ENCODE data around the gene ATXN3.

DNA sequence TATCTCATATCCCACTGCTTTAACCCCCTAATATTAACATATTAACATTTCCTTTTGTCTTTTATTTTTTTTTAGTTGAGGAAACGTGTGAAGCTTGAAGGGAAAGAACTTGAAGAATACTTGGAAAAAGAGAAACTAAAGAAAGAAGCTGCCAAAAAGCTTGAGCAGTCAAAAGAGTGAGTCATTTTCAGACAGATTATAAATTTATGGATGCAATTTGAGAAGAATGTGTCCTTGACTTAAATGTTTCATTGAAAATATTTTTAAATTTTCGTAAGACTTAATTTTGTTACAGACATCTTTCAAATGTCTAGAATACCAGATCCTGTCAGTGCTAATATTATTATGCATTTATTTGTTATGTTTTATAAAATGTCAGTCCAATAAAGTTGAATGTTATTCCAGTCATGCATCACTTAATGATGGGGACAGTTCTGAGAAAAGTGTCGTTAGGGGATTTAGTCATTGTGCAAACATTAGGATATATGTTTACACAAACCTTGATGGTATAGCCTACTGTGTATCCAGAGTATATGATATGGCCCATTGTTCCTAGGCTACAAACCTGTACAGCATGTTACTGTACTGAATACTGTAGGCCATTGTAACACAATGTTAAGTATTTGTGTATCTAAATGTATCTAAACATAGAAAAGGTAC is 48.0 kb upstream of the ATXN3 start:
- TF ChIP-seq, protein P1, sequence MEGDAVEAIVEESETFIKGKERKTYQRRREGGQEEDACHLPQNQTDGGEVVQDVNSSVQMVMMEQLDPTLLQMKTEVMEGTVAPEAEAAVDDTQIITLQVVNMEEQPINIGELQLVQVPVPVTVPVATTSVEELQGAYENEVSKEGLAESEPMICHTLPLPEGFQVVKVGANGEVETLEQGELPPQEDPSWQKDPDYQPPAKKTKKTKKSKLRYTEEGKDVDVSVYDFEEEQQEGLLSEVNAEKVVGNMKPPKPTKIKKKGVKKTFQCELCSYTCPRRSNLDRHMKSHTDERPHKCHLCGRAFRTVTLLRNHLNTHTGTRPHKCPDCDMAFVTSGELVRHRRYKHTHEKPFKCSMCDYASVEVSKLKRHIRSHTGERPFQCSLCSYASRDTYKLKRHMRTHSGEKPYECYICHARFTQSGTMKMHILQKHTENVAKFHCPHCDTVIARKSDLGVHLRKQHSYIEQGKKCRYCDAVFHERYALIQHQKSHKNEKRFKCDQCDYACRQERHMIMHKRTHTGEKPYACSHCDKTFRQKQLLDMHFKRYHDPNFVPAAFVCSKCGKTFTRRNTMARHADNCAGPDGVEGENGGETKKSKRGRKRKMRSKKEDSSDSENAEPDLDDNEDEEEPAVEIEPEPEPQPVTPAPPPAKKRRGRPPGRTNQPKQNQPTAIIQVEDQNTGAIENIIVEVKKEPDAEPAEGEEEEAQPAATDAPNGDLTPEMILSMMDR (IDR thresholded peaks at IDR 0.05 in 2 of 3, conservative IDR thresholded peaks at IDR 0.05 in 1 of 3; ENCODE audit: borderline replicate concordance in 1 of 3, insufficient read depth in 1 of 3, low read depth in 2 of 3, low read length in 2 of 3): no peak
- TF ChIP-seq SP1 (IDR thresholded peaks at IDR 0.05; ENCODE audit: low read depth) (no peak), POLR2A (IDR thresholded peaks at IDR 0.05; ENCODE audit: borderline replicate concordance, extremely low read depth, insufficient read depth, insufficient read length) (no peak), CBX3 (IDR thresholded peaks at IDR 0.05; ENCODE audit: low read depth) (no peak), SIN3A (IDR thresholded peaks at IDR 0.05; ENCODE audit: low read depth) (no peak), MAX (IDR thresholded peaks at IDR 0.05) (no peak), POLR2AphosphoS5 (IDR thresholded peaks at IDR 0.05; ENCODE audit: low read depth, low read length) (no peak), ATF3 (IDR thresholded peaks at IDR 0.05) (no peak), RAD21 (IDR thresholded peaks at IDR 0.05; ENCODE audit: low read depth) (no peak), JUND (IDR thresholded peaks at IDR 0.05) (no peak), ZNF274 (IDR thresholded peaks at IDR 0.05; ENCODE audit: low read depth, low read length) (no peak)
- TF ChIP-seq, protein P2, sequence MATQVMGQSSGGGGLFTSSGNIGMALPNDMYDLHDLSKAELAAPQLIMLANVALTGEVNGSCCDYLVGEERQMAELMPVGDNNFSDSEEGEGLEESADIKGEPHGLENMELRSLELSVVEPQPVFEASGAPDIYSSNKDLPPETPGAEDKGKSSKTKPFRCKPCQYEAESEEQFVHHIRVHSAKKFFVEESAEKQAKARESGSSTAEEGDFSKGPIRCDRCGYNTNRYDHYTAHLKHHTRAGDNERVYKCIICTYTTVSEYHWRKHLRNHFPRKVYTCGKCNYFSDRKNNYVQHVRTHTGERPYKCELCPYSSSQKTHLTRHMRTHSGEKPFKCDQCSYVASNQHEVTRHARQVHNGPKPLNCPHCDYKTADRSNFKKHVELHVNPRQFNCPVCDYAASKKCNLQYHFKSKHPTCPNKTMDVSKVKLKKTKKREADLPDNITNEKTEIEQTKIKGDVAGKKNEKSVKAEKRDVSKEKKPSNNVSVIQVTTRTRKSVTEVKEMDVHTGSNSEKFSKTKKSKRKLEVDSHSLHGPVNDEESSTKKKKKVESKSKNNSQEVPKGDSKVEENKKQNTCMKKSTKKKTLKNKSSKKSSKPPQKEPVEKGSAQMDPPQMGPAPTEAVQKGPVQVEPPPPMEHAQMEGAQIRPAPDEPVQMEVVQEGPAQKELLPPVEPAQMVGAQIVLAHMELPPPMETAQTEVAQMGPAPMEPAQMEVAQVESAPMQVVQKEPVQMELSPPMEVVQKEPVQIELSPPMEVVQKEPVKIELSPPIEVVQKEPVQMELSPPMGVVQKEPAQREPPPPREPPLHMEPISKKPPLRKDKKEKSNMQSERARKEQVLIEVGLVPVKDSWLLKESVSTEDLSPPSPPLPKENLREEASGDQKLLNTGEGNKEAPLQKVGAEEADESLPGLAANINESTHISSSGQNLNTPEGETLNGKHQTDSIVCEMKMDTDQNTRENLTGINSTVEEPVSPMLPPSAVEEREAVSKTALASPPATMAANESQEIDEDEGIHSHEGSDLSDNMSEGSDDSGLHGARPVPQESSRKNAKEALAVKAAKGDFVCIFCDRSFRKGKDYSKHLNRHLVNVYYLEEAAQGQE (IDR thresholded peaks at IDR 0.05; ENCODE audit: low read depth): no peak
